Tibial nerve (tissue), 4 donors: Measurements from ENCODE around the gene FXYD6. TPM values are rescaled to one million over a fixed set of nuclear protein-coding genes. Genes with fewer than 3 reads are reported as not detected.

ENCODE experiments used
- DNase-seq, 2 donors: peaks; one replicate each; pipeline ENCODE4 v3.0.0-alpha.2; 2019; ENCODE audit warnings: low spot score in 2 of 2
- H3K27ac ChIP-seq, 4 donors: fragments of 200-600 bp; sonication (generic) in 3 of 4; one replicate each; pipeline ENCODE4 v1.5.1; 2017 to 2019; ENCODE audit warnings: mild to moderate bottlenecking in 1 of 4
- H3K27me3 ChIP-seq, 2 donors: fragments of 200-600 bp; sonication (generic) in 1 of 2; one replicate each; pipeline versions ENCODE4 v1.5.1 to v1.6.0; 2017 to 2019
- H3K36me3 ChIP-seq, 3 donors: fragments of 200-600 bp; sonication (generic); one replicate each; pipeline ENCODE4 v1.5.1; 2018 to 2019
- H3K4me1 ChIP-seq, 4 donors: fragments of 200-600 bp; sonication (generic) in 3 of 4; one replicate each; pipeline ENCODE4 v1.5.1; 2017 to 2019
- H3K4me3 ChIP-seq, 4 donors: fragments of 200-600 bp; sonication (generic) in 3 of 4; one replicate each; pipeline ENCODE4 v1.5.1; 2017 to 2019; ENCODE audit warnings: mild to moderate bottlenecking in 1 of 4, moderate library complexity in 1 of 4
- H3K9me3 ChIP-seq, 4 donors: fragments of 200-600 bp; sonication (generic) in 3 of 4; one replicate each; pipeline ENCODE4 v1.5.1; 2017 to 2019
- CTCF ChIP-seq, 5 experiments: fragments of 200-600 bp in 3 of 5; fragments of 450-650 bp in 2 of 5; sonication (generic) in 3 of 5; IDR thresholded peaks; one replicate each; pipeline ENCODE4 v1.5.1; 2016 to 2019; ENCODE audit warnings: antibody characterized with exemption in 5 of 5, mild to moderate bottlenecking in 3 of 5, moderate library complexity in 2 of 5
- EP300 ChIP-seq, 2 donors: sonication (generic); formaldehyde crosslinking; IDR thresholded peaks; one replicate each; pipeline ENCODE4 v1.6.1; 2017; ENCODE audit warnings: antibody characterized with exemption in 2 of 2, mild to moderate bottlenecking in 1 of 2
- POLR2A ChIP-seq, 2 donors: fragments of 450-650 bp; IDR thresholded peaks; one replicate each; pipeline ENCODE4 v1.6.1; 2017; ENCODE audit warnings: antibody characterized with exemption in 2 of 2, mild to moderate bottlenecking in 2 of 2, moderate library complexity in 2 of 2
- WGBS, 2 donors: methylation state at CpG; one replicate each; pipeline ENCODE4 v1.1.5; 2018; 5-methylcytosine and 5-hydroxymethylcytosine counted together
- total RNA-seq, 4 donors: library from RNA; depleted of rRNA; stranded (reverse); fragments of >200 nt; gene quantifications; one replicate each; pipeline ENCODE4 v1.1.0, GENCODE V29; 2016

Gene FXYD6
- total RNA-seq, 4 donors from 2014 or later, result 29.4 to 74.1 (median 65.7) TPM

GRCh38 chr11:117795638-117796455 lies 80.6 kb downstream of the FXYD6 start:
- Histone ChIP-seq H3K36me3 (no peaks in the 10 kb centered on the region), H3K27ac (no peak overlapping the region), H3K4me1 (peaks cover 0 to 22% (median 14%) of the 10 kb centered on the region in 4 donors), H3K9me3 (no peaks in the 10 kb centered on the region), H3K4me3 (peak overlapping the region in 2 of 4 donors; percentile 9 to 22), H3K27me3 (peaks cover 0 to 82% of the 10 kb centered on the region in 2 donors)
- no peak for TF ChIP-seq POLR2A (IDR thresholded peaks at IDR 0.05)
- TF ChIP-seq EP300 (IDR thresholded peaks at IDR 0.05), result no peak
- no peak for TF ChIP-seq CTCF (IDR thresholded peaks at IDR 0.05)
- DNase-seq, result no peak
- WGBS, 2 donors, result 5 to 10% methylated on average over 34 to 46 of the region's 53 CpGs

- 38 to 46% methylated on average over 29 of the region's 29 CpGs for WGBS, 2 donors
- no peak for DNase-seq
- no peak overlapping the region for H3K27ac ChIP-seq
- peaks cover 0 to 84% of the 10 kb centered on the region in 2 donors for H3K27me3 ChIP-seq
- H3K36me3 ChIP-seq, result no peaks in the 10 kb centered on the region
- no peak overlapping the region for H3K4me3 ChIP-seq
- H3K4me1 ChIP-seq, result peaks cover 0 to 22% (median 14%) of the 10 kb centered on the region in 4 donors
- no peak for TF ChIP-seq CTCF (IDR thresholded peaks at IDR 0.05)
- no peak for TF ChIP-seq EP300 (IDR thresholded peaks at IDR 0.05)
- TF ChIP-seq POLR2A (IDR thresholded peaks at IDR 0.05), result no peak
- H3K9me3 ChIP-seq, result no peaks in the 10 kb centered on the region
These were observed 81.5 kb downstream of the FXYD6 start for GRCh38 chr11:117794772-117795629.

- Histone ChIP-seq H3K9me3 (no peaks in the 10 kb centered on the region), H3K27me3 (peaks cover 0 to 76% of the 10 kb centered on the region in 2 donors), H3K36me3 (no peaks in the 10 kb centered on the region), H3K4me3 (no peak overlapping the region), H3K4me1 (peaks cover 0 to 22% (median 14%) of the 10 kb centered on the region in 4 donors), H3K27ac (no peak overlapping the region)
- TF ChIP-seq POLR2A (IDR thresholded peaks at IDR 0.05) (no peak), EP300 (IDR thresholded peaks at IDR 0.05) (no peak), CTCF (IDR thresholded peaks at IDR 0.05) (no peak)
- WGBS, 2 donors, result 58 to 72% methylated on average over 10 of the region's 10 CpGs
- no peak for DNase-seq
These were observed 82.3 kb downstream of the FXYD6 start for GRCh38 chr11:117794135-117794534.

- Histone ChIP-seq H3K27me3 (peaks cover 0 to 70% of the 10 kb centered on the region in 2 donors), H3K4me1 (peaks cover 0 to 22% (median 14%) of the 10 kb centered on the region in 4 donors), H3K4me3 (no peak overlapping the region), H3K9me3 (no peaks in the 10 kb centered on the region), H3K36me3 (no peaks in the 10 kb centered on the region), H3K27ac (no peak overlapping the region)
- DNase-seq, result no peak
- TF ChIP-seq EP300 (IDR thresholded peaks at IDR 0.05) (no peak), POLR2A (IDR thresholded peaks at IDR 0.05) (no peak), CTCF (IDR thresholded peaks at IDR 0.05) (no peak)
- 80 to 83% methylated on average over 9 of the region's 9 CpGs for WGBS, 2 donors
These were observed 82.9 kb downstream of the FXYD6 start for GRCh38 chr11:117793583-117793982.
